HFFc6 (cell line): ENCODE results near the gene RASA3. TPM values are rescaled to one million over a fixed set of nuclear protein-coding genes. Genes with fewer than 3 reads are reported as not detected.
"Not testable (repeated sequence)": the region's sequence is repeated elsewhere in the genome, so short reads cannot be mapped to it uniquely, and the experiment has no call there.

Experiments used
- DNase-seq: peaks from one replicate; pipeline ENCODE4 v3.0.0-alpha.2; 2018
- H3K27ac Mint-ChIP-seq: 2 replicates; pipeline ENCODE4 v1.8.0; 2020; ENCODE audit warnings: mild to moderate bottlenecking, mixed read lengths
- H3K27me3 Mint-ChIP-seq: 2 replicates; pipeline ENCODE4 v1.8.0; 2021; ENCODE audit warnings: mild to moderate bottlenecking, moderate library complexity, mixed read lengths; ENCODE audit not compliant: insufficient read depth
- H3K36me3 Mint-ChIP-seq: 2 replicates; pipeline ENCODE4 v1.8.0; 2021; ENCODE audit warnings: low read depth, mixed read lengths
- H3K4me1 Mint-ChIP-seq: 2 replicates; pipeline ENCODE4 v1.8.0; 2020; ENCODE audit warnings: low read depth, mixed read lengths
- H3K4me3 Mint-ChIP-seq: 2 replicates; pipeline ENCODE4 v1.8.0; 2020; ENCODE audit warnings: mild to moderate bottlenecking, moderate library complexity, mixed read lengths
- H3K9me3 Mint-ChIP-seq: 2 replicates; pipeline ENCODE4 v1.8.0; 2020; ENCODE audit warnings: mild to moderate bottlenecking, mixed read lengths
- CTCF ChIP-seq: fragments of 200-600 bp; sonication (generic); IDR thresholded peaks from 2 replicates; pipeline ENCODE4 v1.5.0; 2021; ENCODE audit warnings: antibody characterized with exemption, mild to moderate bottlenecking
- total RNA-seq, 6 experiments: library from RNA; stranded (reverse); fragmentation: NEBNext Ultra II Directional; extraction: Animal tissue kit (Norgen Biotek cat#: 25700); gene quantifications; 2 replicates in 1 of 6; 3 replicates in 5 of 6; pipeline ENCODE4 v1.2.3, GENCODE V29; 2021

RASA3 gene
- total RNA-seq, 6 experiments from 2014 or later = 31.6 to 37.6 (median 33.1) TPM

- Mint-ChIP-seq H3K27me3 (peaks cover 11% of the 10 kb centered on the region), H3K27ac (peak overlapping the region; percentile 59), H3K4me1 (peaks cover 53% of the 10 kb centered on the region), H3K36me3 (peaks cover 27% of the 10 kb centered on the region), H3K4me3 (no peak overlapping the region), H3K9me3 (no peaks in the 10 kb centered on the region)
- DNase-seq = no peak
- no peak for TF ChIP-seq CTCF
Observed at GRCh38 chr13:114101358-114102130, 30.9 kb downstream of the RASA3 start.

- DNase-seq = no peak
- peak overlapping the region; percentile 86 for H3K27ac Mint-ChIP-seq
- H3K27me3 Mint-ChIP-seq = peaks cover 11% of the 10 kb centered on the region
- peaks cover 24% of the 10 kb centered on the region for H3K36me3 Mint-ChIP-seq
- no peaks in the 10 kb centered on the region for H3K9me3 Mint-ChIP-seq
- H3K4me1 Mint-ChIP-seq = peaks cover 53% of the 10 kb centered on the region
- TF ChIP-seq CTCF = no peak
- no peak overlapping the region for H3K4me3 Mint-ChIP-seq
Observed at GRCh38 chr13:114100446-114101357, 31.7 kb downstream of the RASA3 start.

- Mint-ChIP-seq H3K36me3 (peaks cover 21% of the 10 kb centered on the region), H3K4me1 (peaks cover 56% of the 10 kb centered on the region), H3K4me3 (peak overlapping the region; percentile 30; the same call in 1 of the 2 replicates), H3K27ac (peak overlapping the region; percentile 86), H3K9me3 (no peaks in the 10 kb centered on the region), H3K27me3 (peaks cover 11% of the 10 kb centered on the region)
- TF ChIP-seq CTCF = no peak
- DNase-seq = no peak
Observed at GRCh38 chr13:114099918-114100445, 32.4 kb downstream of the RASA3 start.

- Mint-ChIP-seq H3K27me3 (peaks cover 9% of the 10 kb centered on the region), H3K9me3 (no peaks in the 10 kb centered on the region), H3K4me3 (peak overlapping the region; percentile 64), H3K27ac (peak overlapping the region; percentile 86), H3K36me3 (peaks cover 23% of the 10 kb centered on the region), H3K4me1 (peaks cover 57% of the 10 kb centered on the region)
- DNase-seq = peak; percentile 97
- no peak for TF ChIP-seq CTCF
Observed at GRCh38 chr13:114099191-114099590, 33.2 kb downstream of the RASA3 start.

- H3K9me3 Mint-ChIP-seq, H3K27me3 Mint-ChIP-seq, DNase-seq: not testable (repeated sequence)
- Mint-ChIP-seq H3K4me1 (peaks cover 62% of the 10 kb centered on the region), H3K27ac (peak overlapping the region; percentile 84), H3K4me3 (peak overlapping the region; percentile 62), H3K36me3 (peaks cover 29% of the 10 kb centered on the region)
Observed at GRCh38 chr13:114098689-114099056, 33.8 kb downstream of the RASA3 start.
